DND-41 (cell line): ENCODE data around the gene DPEP2NB.

ENCODE experiments used
- ATAC-seq: fragments of 200-7000 bp; cut with Tn5 transposase; 3 replicates; pipeline ENCODE4 v1.9.1; 2021; ENCODE audit warnings: low read depth; ENCODE audit not compliant: insufficient read depth
- DNase-seq: peaks from one replicate; pipeline ENCODE4 v3.0.0-alpha.2; 2020
- H2AFZ ChIP-seq: 2 replicates; pipeline ENCODE4 v1.6.0; 2012; ENCODE audit warnings: low read depth, low read length
- H3K27ac ChIP-seq: 2 replicates; pipeline ENCODE4 v1.5.1; 2012; ENCODE audit warnings: low read length, inconsistent platforms
- H3K27me3 ChIP-seq: fragments of 200-600 bp; sonication (generic); 2 replicates; pipeline ENCODE4 v1.6.0; 2012; ENCODE audit warnings: low read length, mild to moderate bottlenecking, inconsistent platforms; ENCODE audit not compliant: insufficient read depth, poor library complexity
- H3K36me3 ChIP-seq: 2 replicates; pipeline ENCODE4 v1.5.1; 2012; ENCODE audit warnings: low read length, inconsistent platforms; ENCODE audit not compliant: insufficient read depth
- H3K4me1 ChIP-seq: 2 replicates; pipeline ENCODE4 v1.5.1; 2012; ENCODE audit warnings: mild to moderate bottlenecking, low read length; ENCODE audit not compliant: insufficient read depth
- H3K4me2 ChIP-seq: 2 replicates; pipeline ENCODE4 v1.6.0; 2012; ENCODE audit warnings: mild to moderate bottlenecking, moderate library complexity, low read length, inconsistent platforms; ENCODE audit not compliant: insufficient read depth
- H3K4me3 ChIP-seq, 2 experiments: fragments of 200-600 bp in 1 of 2; shearing (Covaris generic) in 1 of 2; 2 replicates each; pipeline ENCODE4 v1.5.1; 2012 to 2016; ENCODE audit warnings: inconsistent platforms in 2 of 2, low read length in 2 of 2, mild to moderate bottlenecking in 2 of 2, low read depth in 1 of 2, moderate library complexity in 1 of 2
- H3K79me2 ChIP-seq: 2 replicates; pipeline ENCODE4 v1.6.0; 2012; ENCODE audit warnings: low read length, inconsistent platforms; ENCODE audit not compliant: insufficient read depth
- H3K9ac ChIP-seq: 2 replicates; pipeline ENCODE4 v1.6.0; 2012; ENCODE audit warnings: low read depth, mild to moderate bottlenecking, inconsistent platforms, low read length, moderate library complexity
- H3K9me3 ChIP-seq: 2 replicates; pipeline ENCODE4 v1.5.1; 2012; ENCODE audit warnings: low read length, moderate library complexity, mild to moderate bottlenecking, inconsistent platforms; ENCODE audit not compliant: insufficient read depth, severe bottlenecking
- H4K20me1 ChIP-seq: 2 replicates; pipeline ENCODE4 v1.6.0; 2012; ENCODE audit warnings: low read length; ENCODE audit not compliant: insufficient read depth
- CTCF ChIP-seq: IDR thresholded peaks from 2 replicates; pipeline ENCODE4 v1.5.1; 2012; ENCODE audit warnings: borderline replicate concordance, low read length, moderate library complexity, mild to moderate bottlenecking; ENCODE audit not compliant: poor library complexity, severe bottlenecking; ENCODE audit errors: extremely low read depth
- EZH2 ChIP-seq: IDR thresholded peaks from 3 replicates; pipeline ENCODE4 v1.6.1; 2012; ENCODE audit warnings: borderline replicate concordance, low read depth, mild to moderate bottlenecking, moderate library complexity, low read length, inconsistent platforms; ENCODE audit not compliant: severe bottlenecking

Gene DPEP2NB

GRCh38 chr16:67977469-67978227 is 38.1 kb downstream of the DPEP2NB start:
- no peak overlapping the region for H3K9ac ChIP-seq
- H3K27me3 ChIP-seq, result no peaks in the 10 kb centered on the region
- no peak overlapping the region for H2AFZ ChIP-seq
- DNase-seq, result no peak
- no peak for TF ChIP-seq CTCF
- no peak for TF ChIP-seq EZH2
- no peak overlapping the region for H3K4me2 ChIP-seq
- no peaks in the 10 kb centered on the region for H4K20me1 ChIP-seq
- no peaks in the 10 kb centered on the region for H3K9me3 ChIP-seq
- no peak overlapping the region for H3K4me3 ChIP-seq
- H3K79me2 ChIP-seq, result no peaks in the 10 kb centered on the region
- H3K36me3 ChIP-seq, result no peaks in the 10 kb centered on the region
- H3K27ac ChIP-seq, result no peak overlapping the region
- ATAC-seq, result no peak
- no peaks in the 10 kb centered on the region for H3K4me1 ChIP-seq

- Histone ChIP-seq H2AFZ (no peak overlapping the region), H3K27ac (no peak overlapping the region), H3K27me3 (no peaks in the 10 kb centered on the region), H3K9me3 (no peaks in the 10 kb centered on the region), H3K4me1 (no peaks in the 10 kb centered on the region), H3K79me2 (no peaks in the 10 kb centered on the region), H4K20me1 (no peaks in the 10 kb centered on the region), H3K9ac (no peak overlapping the region; the same call in 1 of the 2 replicates), H3K36me3 (no peaks in the 10 kb centered on the region), H3K4me2 (no peak overlapping the region), H3K4me3 (no peak overlapping the region)
- TF ChIP-seq EZH2 (no peak), CTCF (no peak)
- DNase-seq (no peak), ATAC-seq (no peak)
These were observed 38.7 kb downstream of the DPEP2NB start for GRCh38 chr16:67977005-67977404.

GRCh38 chr16:67976205-67976604 is 39.5 kb downstream of the DPEP2NB start:
- no peak overlapping the region for H2AFZ ChIP-seq
- H3K27me3 ChIP-seq, result no peaks in the 10 kb centered on the region
- ATAC-seq (no peak), DNase-seq (no peak)
- no peak overlapping the region for H3K27ac ChIP-seq
- H3K4me3 ChIP-seq, result no peak overlapping the region
- no peak overlapping the region for H3K4me2 ChIP-seq
- no peaks in the 10 kb centered on the region for H3K79me2 ChIP-seq
- H4K20me1 ChIP-seq, result no peaks in the 10 kb centered on the region
- H3K9ac ChIP-seq, result no peak overlapping the region
- no peaks in the 10 kb centered on the region for H3K4me1 ChIP-seq
- no peak for TF ChIP-seq CTCF
- TF ChIP-seq EZH2, result no peak
- no peaks in the 10 kb centered on the region for H3K9me3 ChIP-seq
- H3K36me3 ChIP-seq, result no peaks in the 10 kb centered on the region
